ENCODE measurements around the gene RAB22A. TPM values are rescaled to one million over a fixed set of nuclear protein-coding genes. Genes with fewer than 3 reads are reported as not detected.

Gene RAB22A
- total and polyA plus RNA-seq, 8 donors: 3.1 to 10.1 (median 7.1) TPM

DNA sequence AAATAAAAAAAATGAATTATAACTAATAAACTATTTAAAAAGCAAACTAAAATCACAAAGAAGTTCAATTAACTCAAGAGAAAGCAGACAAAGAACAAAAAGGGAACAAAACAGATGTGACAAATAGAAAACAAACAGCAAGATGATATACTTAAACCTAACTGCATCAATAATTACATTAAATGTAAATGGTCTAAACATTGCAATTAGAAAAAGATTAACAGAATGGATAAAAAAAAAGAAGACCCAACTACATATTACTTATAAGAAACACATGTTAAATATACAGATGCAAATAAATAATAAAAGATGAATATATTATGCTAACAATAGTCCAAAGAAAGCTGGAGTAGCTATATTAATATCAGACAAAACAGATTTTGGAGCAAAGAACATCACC, 35.1 kb upstream of the RAB22A start:
- no peaks in the 10 kb centered on the region for H3K4me1 ChIP-seq
- H3K4me3 ChIP-seq: no peak overlapping the region
- no peak for DNase-seq
- H3K36me3 ChIP-seq: no peaks in the 10 kb centered on the region
- H3K27me3 ChIP-seq: no peaks in the 10 kb centered on the region
- intact Hi-C loops (cut with DNase I): no loop called here
- H3K9me3 ChIP-seq: no peaks in the 10 kb centered on the region
- TF ChIP-seq, protein P1, sequence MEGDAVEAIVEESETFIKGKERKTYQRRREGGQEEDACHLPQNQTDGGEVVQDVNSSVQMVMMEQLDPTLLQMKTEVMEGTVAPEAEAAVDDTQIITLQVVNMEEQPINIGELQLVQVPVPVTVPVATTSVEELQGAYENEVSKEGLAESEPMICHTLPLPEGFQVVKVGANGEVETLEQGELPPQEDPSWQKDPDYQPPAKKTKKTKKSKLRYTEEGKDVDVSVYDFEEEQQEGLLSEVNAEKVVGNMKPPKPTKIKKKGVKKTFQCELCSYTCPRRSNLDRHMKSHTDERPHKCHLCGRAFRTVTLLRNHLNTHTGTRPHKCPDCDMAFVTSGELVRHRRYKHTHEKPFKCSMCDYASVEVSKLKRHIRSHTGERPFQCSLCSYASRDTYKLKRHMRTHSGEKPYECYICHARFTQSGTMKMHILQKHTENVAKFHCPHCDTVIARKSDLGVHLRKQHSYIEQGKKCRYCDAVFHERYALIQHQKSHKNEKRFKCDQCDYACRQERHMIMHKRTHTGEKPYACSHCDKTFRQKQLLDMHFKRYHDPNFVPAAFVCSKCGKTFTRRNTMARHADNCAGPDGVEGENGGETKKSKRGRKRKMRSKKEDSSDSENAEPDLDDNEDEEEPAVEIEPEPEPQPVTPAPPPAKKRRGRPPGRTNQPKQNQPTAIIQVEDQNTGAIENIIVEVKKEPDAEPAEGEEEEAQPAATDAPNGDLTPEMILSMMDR (IDR thresholded peaks at IDR 0.05): no peak
- no peak overlapping the region for H3K27ac ChIP-seq
- FAIRE-seq: no peak
- ATAC-seq: no peak

DNA sequence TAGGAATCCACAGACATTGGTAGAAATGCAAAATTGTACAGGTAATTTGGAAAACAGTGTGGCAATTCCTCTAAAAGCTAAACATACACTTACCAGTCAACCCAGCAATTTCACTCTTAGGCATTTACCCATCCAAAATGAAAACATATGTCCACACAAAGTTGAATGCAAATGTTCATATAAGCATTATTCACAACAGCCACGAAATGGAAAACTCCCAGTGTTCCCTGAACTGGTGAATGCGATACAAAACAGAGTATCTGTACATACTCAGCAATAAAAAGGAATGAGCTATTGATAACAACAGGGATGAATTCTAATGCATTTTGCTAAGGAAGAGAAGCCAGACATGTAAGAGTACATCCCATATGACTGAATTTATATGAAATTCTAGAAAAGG, 32.4 kb upstream of the RAB22A start:
- DNase-seq (no peak), ATAC-seq (no peak), FAIRE-seq (no peak)
- Histone ChIP-seq H3K4me1 (peaks cover 0 to 9% (median 7%) of the 10 kb centered on the region in 3 donors), H3K4me3 (no peak overlapping the region), H3K27me3 (no peaks in the 10 kb centered on the region), H3K9me3 (no peaks in the 10 kb centered on the region), H3K36me3 (no peaks in the 10 kb centered on the region), H3K27ac (no peak overlapping the region)
- intact Hi-C loops (cut with DNase I): no loop called here
- TF ChIP-seq, protein P1 (IDR thresholded peaks at IDR 0.05): no peak
- WGBS, 2 donors: 84 to 90% methylated on average over 2 of the region's 2 CpGs

DNA sequence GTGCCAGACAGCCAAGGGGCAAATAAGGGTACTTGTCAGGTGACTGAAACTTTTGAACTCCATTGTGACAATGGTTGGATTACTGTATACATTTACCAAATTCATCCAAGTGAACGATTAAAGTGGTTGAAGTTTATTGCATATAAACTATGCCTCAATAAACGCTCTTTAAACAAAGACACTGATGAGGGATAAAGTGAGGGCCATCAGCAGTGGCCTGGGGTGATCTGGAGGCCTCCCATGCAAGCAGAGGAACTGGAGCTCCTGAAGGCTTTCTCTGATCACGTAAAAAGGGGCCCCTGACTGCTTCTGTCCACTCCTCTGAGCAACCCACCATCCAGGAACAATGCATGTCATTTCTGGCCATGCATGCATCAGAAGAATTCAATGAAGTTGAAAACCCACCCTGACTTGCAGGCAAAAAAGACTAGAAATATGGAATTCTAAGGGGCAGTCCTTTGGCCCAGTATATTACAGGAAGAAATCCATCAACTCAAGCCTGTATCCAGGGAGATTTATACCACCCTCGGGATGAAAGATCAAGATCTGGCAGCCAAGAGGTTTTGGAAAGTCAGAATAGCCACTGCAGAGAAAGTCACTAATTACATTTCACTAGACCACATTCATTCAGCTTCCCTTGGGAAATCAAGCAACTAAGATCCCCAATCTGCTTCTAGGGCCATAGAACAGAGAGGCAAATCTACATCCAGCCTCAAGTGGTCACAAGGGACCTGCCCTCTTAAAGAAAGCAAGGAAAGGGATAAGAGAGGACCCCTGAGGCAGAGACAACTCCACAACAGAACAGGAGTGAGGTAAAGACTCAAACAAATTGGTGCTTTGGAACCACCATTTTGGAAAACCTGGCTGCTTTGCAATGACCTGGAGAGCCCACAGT, 31.7 kb upstream of the RAB22A start:
- H3K27ac ChIP-seq: no peak overlapping the region
- no peaks in the 10 kb centered on the region for H3K27me3 ChIP-seq
- no peaks in the 10 kb centered on the region for H3K9me3 ChIP-seq
- peaks cover 0 to 11% (median 7%) of the 10 kb centered on the region in 3 donors for H3K4me1 ChIP-seq
- ATAC-seq (no peak), DNase-seq (no peak), FAIRE-seq (no peak)
- 77 to 84% methylated on average over 4 of the region's 4 CpGs for WGBS, 2 donors
- no peak overlapping the region for H3K4me3 ChIP-seq
- intact Hi-C loops (cut with DNase I): no loop called here
- TF ChIP-seq, protein P1 (IDR thresholded peaks at IDR 0.05): no peak
- no peaks in the 10 kb centered on the region for H3K36me3 ChIP-seq

DNA sequence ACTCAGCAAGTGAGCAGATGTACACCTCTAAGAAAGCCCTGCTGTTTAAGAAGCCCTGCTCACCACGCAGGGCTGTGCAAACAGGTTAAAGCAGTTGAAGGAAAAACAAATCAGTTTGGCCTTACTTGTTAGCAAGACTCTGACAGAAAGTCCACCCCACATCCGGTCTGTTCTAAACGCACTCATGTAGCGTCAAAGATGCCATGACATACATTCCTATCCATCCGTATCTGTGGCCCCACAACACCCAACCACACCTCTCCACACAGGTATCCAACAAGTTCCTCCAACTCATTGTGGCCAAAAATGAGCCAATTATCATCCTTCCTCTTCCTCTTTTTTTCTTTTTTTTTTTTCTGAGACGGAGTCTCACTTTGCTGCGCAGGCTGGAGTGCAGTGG, 22.8 kb upstream of the RAB22A start:
- ATAC-seq (no peak), DNase-seq (no peak), FAIRE-seq (no peak)
- no peak overlapping the region for H3K4me3 ChIP-seq
- intact Hi-C loops (cut with DNase I): no loop called here
- no peaks in the 10 kb centered on the region for H3K36me3 ChIP-seq
- peaks cover 0 to 5% (median under 1%) of the 10 kb centered on the region in 3 donors for H3K4me1 ChIP-seq
- TF ChIP-seq, protein P1 (IDR thresholded peaks at IDR 0.05): no peak
- WGBS, 2 donors: 73 to 84% methylated on average over 7 of the region's 7 CpGs
- H3K9me3 ChIP-seq: no peaks in the 10 kb centered on the region
- H3K27ac ChIP-seq: no peak overlapping the region
- H3K27me3 ChIP-seq: no peaks in the 10 kb centered on the region

DNA sequence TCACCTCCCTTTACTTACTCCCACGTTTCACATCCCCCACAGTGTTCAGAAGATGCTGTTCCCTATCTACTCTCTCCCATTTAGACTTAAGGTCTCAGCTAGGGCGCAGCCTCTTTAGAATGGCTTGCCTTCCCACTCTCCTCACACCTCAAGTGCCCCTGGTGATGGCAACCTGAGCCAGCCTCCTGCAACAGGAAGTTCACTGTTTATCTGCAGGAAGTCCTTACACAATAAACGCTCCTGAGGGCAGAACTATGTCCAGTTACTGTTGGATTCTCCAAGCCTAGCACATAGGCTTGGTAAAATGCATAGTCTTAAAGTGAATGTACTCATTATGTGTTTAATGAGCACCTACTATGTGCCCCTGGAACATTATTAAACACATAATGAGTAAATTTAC, 21.9 kb upstream of the RAB22A start:
- H3K9me3 ChIP-seq: no peaks in the 10 kb centered on the region
- FAIRE-seq (no peak), DNase-seq (no peak), ATAC-seq (no peak)
- no peak overlapping the region for H3K4me3 ChIP-seq
- H3K27me3 ChIP-seq: no peaks in the 10 kb centered on the region
- intact Hi-C loops (cut with DNase I): no loop called here
- no peaks in the 10 kb centered on the region for H3K36me3 ChIP-seq
- WGBS, 2 donors: 58 to 74% methylated on average over 3 of the region's 3 CpGs
- TF ChIP-seq, protein P1 (IDR thresholded peaks at IDR 0.05): no peak
- no peak overlapping the region for H3K27ac ChIP-seq
- H3K4me1 ChIP-seq: no peaks in the 10 kb centered on the region

All from pancreas (tissue), 10 donors.